SK-N-MC (cell line): ENCODE results near the gene RMDN2.

Experiments
- EZH2 ChIP-seq: fragments of 200-600 bp; sonication (generic); IDR thresholded peaks from one replicate; pipeline ENCODE4 v1.6.1; 2017; ENCODE audit warnings: antibody characterized with exemption
- FOXP2 ChIP-seq: optimal IDR thresholded peaks from 2 replicates; pipeline ENCODE3; 2011; ENCODE audit warnings: mild to moderate bottlenecking, moderate library complexity; ENCODE audit not compliant: insufficient read depth; ENCODE audit errors: extremely low read length, control extremely low read depth
- POLR2AphosphoS5 ChIP-seq: IDR thresholded peaks from 2 replicates; pipeline ENCODE4 v1.6.1; 2012; ENCODE audit warnings: mild to moderate bottlenecking, low read depth, low read length, borderline replicate concordance

GRCh38 chr2:38037757-38038621, 112.9 kb downstream of the RMDN2 start:
- TF ChIP-seq POLR2AphosphoS5 (0 out of 2 replicates have a peak, but pooled peaks have one; percentile 28), EZH2 (no peak), FOXP2 (no peak)
